ENCODE measurements around the gene AEBP2. TPM values are rescaled to one million over a fixed set of nuclear protein-coding genes. Genes with fewer than 3 reads are reported as not detected.
"Not testable (repeated sequence)": the region's sequence is repeated elsewhere in the genome, so short reads cannot be mapped to it uniquely, and the experiment has no call there.

Gene AEBP2
- total RNA-seq, 3 donors from 2014 or later (not counting 1 experiment from before 2014, with no cell fraction given): 57.1 to 79.5 (median 61.8) TPM

DNA sequence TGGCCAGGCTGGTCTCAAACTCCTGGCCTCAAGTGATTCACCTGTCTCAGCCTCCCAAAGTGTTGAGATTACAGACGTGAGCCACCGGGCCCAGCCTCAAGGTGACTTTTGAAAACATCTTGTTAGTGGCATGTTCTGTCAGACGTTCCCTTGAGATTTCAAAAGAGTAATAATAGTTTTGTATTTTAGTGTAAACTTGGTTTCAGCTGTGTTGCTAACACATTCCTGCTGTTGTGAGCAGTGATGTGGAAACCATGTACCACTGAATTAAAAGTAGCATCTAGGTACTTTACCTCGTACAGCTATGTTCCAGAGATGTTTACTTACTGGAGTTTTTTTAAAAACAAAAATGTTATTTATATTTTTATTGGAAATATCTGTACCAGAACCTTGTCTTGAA is 111.3 kb downstream of the AEBP2 start:
- Mint-ChIP-seq H3K27ac (no peak overlapping the region), H3K27me3 (ENCODE audit: low read depth in 2 of 2) (no peaks in the 10 kb centered on the region), H3K4me1 (peaks cover 15 to 18% of the 10 kb centered on the region in 2 donors), H3K4me3 (no peak overlapping the region), H3K9me3 (no peaks in the 10 kb centered on the region), H3K36me3 (no peaks in the 10 kb centered on the region)
- intact Hi-C loops (cut with micrococcal nuclease): no loop called here
- TF ChIP-seq, protein P1, sequence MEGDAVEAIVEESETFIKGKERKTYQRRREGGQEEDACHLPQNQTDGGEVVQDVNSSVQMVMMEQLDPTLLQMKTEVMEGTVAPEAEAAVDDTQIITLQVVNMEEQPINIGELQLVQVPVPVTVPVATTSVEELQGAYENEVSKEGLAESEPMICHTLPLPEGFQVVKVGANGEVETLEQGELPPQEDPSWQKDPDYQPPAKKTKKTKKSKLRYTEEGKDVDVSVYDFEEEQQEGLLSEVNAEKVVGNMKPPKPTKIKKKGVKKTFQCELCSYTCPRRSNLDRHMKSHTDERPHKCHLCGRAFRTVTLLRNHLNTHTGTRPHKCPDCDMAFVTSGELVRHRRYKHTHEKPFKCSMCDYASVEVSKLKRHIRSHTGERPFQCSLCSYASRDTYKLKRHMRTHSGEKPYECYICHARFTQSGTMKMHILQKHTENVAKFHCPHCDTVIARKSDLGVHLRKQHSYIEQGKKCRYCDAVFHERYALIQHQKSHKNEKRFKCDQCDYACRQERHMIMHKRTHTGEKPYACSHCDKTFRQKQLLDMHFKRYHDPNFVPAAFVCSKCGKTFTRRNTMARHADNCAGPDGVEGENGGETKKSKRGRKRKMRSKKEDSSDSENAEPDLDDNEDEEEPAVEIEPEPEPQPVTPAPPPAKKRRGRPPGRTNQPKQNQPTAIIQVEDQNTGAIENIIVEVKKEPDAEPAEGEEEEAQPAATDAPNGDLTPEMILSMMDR (IDR thresholded peaks at IDR 0.05): no peak
- H3K36me3 ChIP-seq (ENCODE audit: control insufficient read depth, insufficient read depth, low read length): peaks cover 4% of the 10 kb centered on the region
- no peak for DNase-seq
- 84% methylated on average over 3 of the region's 4 CpGs for WGBS (ENCODE audit: insufficient coverage)
- no peak overlapping the region for H3K4me3 ChIP-seq (ENCODE audit: low read length)
- no peak overlapping the region for H3K27ac ChIP-seq (ENCODE audit: low read length)
- H3K4me1 ChIP-seq (ENCODE audit: control insufficient read depth, insufficient read depth, low read length): no peaks in the 10 kb centered on the region
- ATAC-seq: no peak
- H3K9me3 ChIP-seq (ENCODE audit: control insufficient read depth, insufficient read depth, low read length): no peaks in the 10 kb centered on the region
- H3K27me3 ChIP-seq (ENCODE audit: control insufficient read depth, insufficient read depth, low read length): no peaks in the 10 kb centered on the region

DNA sequence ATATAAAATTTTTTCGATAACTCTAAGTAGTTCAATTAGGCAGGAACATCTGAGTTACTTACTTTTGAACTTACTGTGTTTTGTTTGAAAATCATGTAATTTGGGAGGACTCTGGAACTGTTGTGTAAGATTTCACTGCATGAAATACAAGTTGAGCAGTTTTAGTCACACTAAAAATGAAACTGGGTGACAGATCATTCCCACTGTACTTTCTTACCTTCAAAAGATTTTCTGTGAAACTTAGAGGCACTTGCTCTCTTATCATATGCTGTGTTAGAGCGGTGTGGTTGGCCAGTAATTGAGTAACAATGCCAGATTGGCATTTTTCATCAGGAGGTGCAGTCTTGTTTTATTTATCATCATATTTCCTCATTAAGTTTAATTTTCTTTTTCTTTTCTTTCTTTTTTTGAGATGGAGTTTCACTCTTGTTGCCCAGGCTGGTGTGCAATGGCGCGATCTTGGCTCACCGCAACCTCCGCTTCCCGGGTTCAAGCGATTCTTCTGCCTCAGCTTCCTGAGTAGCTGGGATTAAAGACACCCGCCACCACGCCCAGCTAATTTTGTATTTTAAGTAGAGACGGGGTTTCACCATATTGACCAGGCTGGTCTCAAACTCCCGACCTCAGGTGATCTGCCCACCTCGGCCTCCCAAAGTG is 113.3 kb downstream of the AEBP2 start:
- H3K4me1 ChIP-seq (ENCODE audit: control insufficient read depth, insufficient read depth, low read length); H3K27ac Mint-ChIP-seq; H3K27me3 Mint-ChIP-seq (ENCODE audit: low read depth in 2 of 2); H3K4me1 Mint-ChIP-seq; H3K4me3 ChIP-seq (ENCODE audit: low read length); H3K27ac ChIP-seq (ENCODE audit: low read length); H3K9me3 ChIP-seq (ENCODE audit: control insufficient read depth, insufficient read depth, low read length); H3K36me3 ChIP-seq (ENCODE audit: control insufficient read depth, insufficient read depth, low read length); intact Hi-C loops (cut with micrococcal nuclease); DNase-seq; H3K27me3 ChIP-seq (ENCODE audit: control insufficient read depth, insufficient read depth, low read length); H3K9me3 Mint-ChIP-seq; ATAC-seq: not testable (repeated sequence)
- Mint-ChIP-seq H3K4me3 (peak overlapping the region; percentile 21), H3K36me3 (peaks cover 11% of the 10 kb centered on the region)
- 93% methylated on average over 11 of the region's 13 CpGs for WGBS (ENCODE audit: insufficient coverage)

DNA sequence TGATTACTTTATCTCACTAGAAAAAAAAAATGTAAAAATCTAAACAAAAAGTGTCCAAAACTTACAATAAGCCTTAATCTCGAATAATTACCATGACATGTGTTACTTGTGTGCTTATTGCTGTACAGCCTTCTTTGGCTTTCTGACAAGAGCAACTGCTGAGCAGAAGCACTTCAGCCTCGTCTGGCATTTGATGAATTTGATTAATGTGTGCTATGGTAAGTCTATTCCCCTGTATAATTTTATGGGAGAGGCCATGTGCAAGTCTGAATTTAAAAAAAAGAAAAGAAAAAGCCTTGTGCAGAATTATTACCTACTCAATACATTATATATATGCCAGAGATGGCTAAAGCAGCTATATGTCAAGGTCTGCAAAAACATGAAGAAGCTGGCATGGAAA is 113.9 kb downstream of the AEBP2 start:
- DNase-seq (no peak), ATAC-seq (no peak)
- Mint-ChIP-seq H3K4me3 (no peak overlapping the region), H3K36me3 (peaks cover 12% of the 10 kb centered on the region), H3K9me3 (no peaks in the 10 kb centered on the region), H3K27ac (no peak overlapping the region), H3K4me1 (no peaks in the 10 kb centered on the region), H3K27me3 (ENCODE audit: low read depth in 2 of 2) (no peaks in the 10 kb centered on the region)
- no peak overlapping the region for H3K27ac ChIP-seq (ENCODE audit: low read length)
- H3K4me3 ChIP-seq (ENCODE audit: low read length): no peak overlapping the region
- no peaks in the 10 kb centered on the region for H3K27me3 ChIP-seq (ENCODE audit: control insufficient read depth, insufficient read depth, low read length)
- H3K36me3 ChIP-seq (ENCODE audit: control insufficient read depth, insufficient read depth, low read length): peaks cover 4% of the 10 kb centered on the region
- H3K4me1 ChIP-seq (ENCODE audit: control insufficient read depth, insufficient read depth, low read length): no peaks in the 10 kb centered on the region
- intact Hi-C loops (cut with micrococcal nuclease): no loop called here
- no peaks in the 10 kb centered on the region for H3K9me3 ChIP-seq (ENCODE audit: control insufficient read depth, insufficient read depth, low read length)
- WGBS (ENCODE audit: insufficient coverage): 95% methylated on average over 2 of the region's 2 CpGs
- TF ChIP-seq, protein P1 (IDR thresholded peaks at IDR 0.05): no peak

DNA sequence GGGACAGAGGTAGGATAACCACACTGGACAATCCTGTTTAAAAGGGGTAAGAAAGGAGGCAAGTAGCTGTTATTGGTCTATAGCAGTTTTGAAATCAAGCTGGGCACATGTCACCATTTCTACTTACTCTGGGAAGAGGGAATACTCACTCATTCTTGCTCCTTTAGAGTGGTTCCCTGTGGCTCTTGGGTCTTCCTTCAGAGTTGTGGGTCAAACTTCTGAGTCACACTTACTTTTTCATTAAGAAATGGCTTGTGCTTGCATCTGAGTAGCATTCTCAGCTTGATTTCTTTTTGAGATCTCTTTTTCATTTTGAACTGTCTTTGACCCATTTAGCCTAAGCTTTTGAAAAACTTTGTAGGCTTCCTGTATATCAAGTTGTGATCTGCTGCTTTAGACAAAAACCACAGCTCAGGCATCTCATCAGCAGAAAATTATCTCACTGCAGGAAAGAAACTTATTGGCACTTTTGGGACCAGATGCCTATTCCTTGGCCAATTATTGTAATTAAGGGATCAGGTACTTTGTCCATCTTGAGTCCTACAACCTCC is 122.2 kb downstream of the AEBP2 start:
- Histone ChIP-seq H3K4me3 (ENCODE audit: low read length) (no peak overlapping the region), H3K9me3 (ENCODE audit: control insufficient read depth, insufficient read depth, low read length) (no peaks in the 10 kb centered on the region), H3K36me3 (ENCODE audit: control insufficient read depth, insufficient read depth, low read length) (no peaks in the 10 kb centered on the region), H3K27ac (ENCODE audit: low read length) (no peak overlapping the region), H3K4me1 (ENCODE audit: control insufficient read depth, insufficient read depth, low read length) (no peaks in the 10 kb centered on the region), H3K27me3 (ENCODE audit: control insufficient read depth, insufficient read depth, low read length) (no peaks in the 10 kb centered on the region)
- H3K9me3 Mint-ChIP-seq: peaks cover 2 to 3% of the 10 kb centered on the region in 2 donors
- no peak for DNase-seq
- peaks cover 34% of the 10 kb centered on the region for H3K36me3 Mint-ChIP-seq
- peak in 1 of 3 donors; percentile 45 for ATAC-seq
- TF ChIP-seq, protein P1 (IDR thresholded peaks at IDR 0.05): no peak
- H3K4me3 Mint-ChIP-seq: no peak overlapping the region
- peaks cover 8 to 13% of the 10 kb centered on the region in 2 donors for H3K4me1 Mint-ChIP-seq
- peak overlapping the region in 1 of 2 donors; percentile 69 for H3K27ac Mint-ChIP-seq
- no peaks in the 10 kb centered on the region for H3K27me3 Mint-ChIP-seq (ENCODE audit: low read depth in 2 of 2)
- intact Hi-C loops (cut with micrococcal nuclease): no loop called here

Measured in natural killer cell (primary cell).